Measurements from ENCODE around the gene DAAM2. TPM values are rescaled to one million over a fixed set of nuclear protein-coding genes. Genes with fewer than 3 reads are reported as not detected.

Gene DAAM2
- polyA plus RNA-seq, 3 donors, result not detected

- H3K79me2 ChIP-seq (ENCODE audit: insufficient read depth, low read length), result no peaks in the 10 kb centered on the region
- Mint-ChIP-seq H3K27ac (no peak overlapping the region), H3K4me3 (no peak overlapping the region), H3K4me1 (no peaks in the 10 kb centered on the region), H3K27me3 (ENCODE audit: low read depth in 3 of 3) (peaks cover 3 to 7% (median 3%) of the 10 kb centered on the region in 3 donors), H3K9me3 (no peaks in the 10 kb centered on the region), H3K36me3 (no peaks in the 10 kb centered on the region)
- H3K9ac ChIP-seq (ENCODE audit: insufficient read depth, low read length, poor library complexity, severe bottlenecking), result no peak overlapping the region
- H3K9me3 ChIP-seq (replicated peaks in 1 of 2; ENCODE audit: control insufficient read depth in 1 of 2, insufficient read depth in 1 of 2, low read length in 2 of 2), result no peaks in the 10 kb centered on the region
- no peaks in the 10 kb centered on the region for H4K20me1 ChIP-seq (ENCODE audit: insufficient read depth, low read length)
- no peak overlapping the region for H3K4me3 ChIP-seq (replicated peaks in 1 of 3; ENCODE audit: low read depth in 2 of 3, low read length in 3 of 3)
- DNase-seq, result no peak
- H3K36me3 ChIP-seq (replicated peaks in 1 of 2; ENCODE audit: control insufficient read depth in 1 of 2, insufficient read depth in 2 of 2, low read length in 2 of 2), result no peaks in the 10 kb centered on the region
- H3K27me3 ChIP-seq (ENCODE audit: control insufficient read depth in 2 of 2, insufficient read depth in 2 of 2, low read length in 2 of 2), result no peaks in the 10 kb centered on the region
- intact Hi-C loops (cut with micrococcal nuclease), result no loop called here
- no peak overlapping the region for H2AFZ ChIP-seq (ENCODE audit: insufficient read depth, low read depth, low read length, poor library complexity, severe bottlenecking)
- H3K27ac ChIP-seq (ENCODE audit: low read depth in 1 of 2, low read length in 2 of 2), result no peak overlapping the region
- TF ChIP-seq CTCF (IDR thresholded peaks at IDR 0.05), result no peak
- 97% methylated on average over 3 of the region's 5 CpGs for WGBS (ENCODE audit: insufficient coverage)
- H3K4me2 ChIP-seq (replicated peaks; ENCODE audit: extremely low read depth, low read length, poor library complexity, severe bottlenecking), result no peak overlapping the region
- no peaks in the 10 kb centered on the region for H3K4me1 ChIP-seq (ENCODE audit: control insufficient read depth in 1 of 2, insufficient read depth in 2 of 2, low read length in 2 of 2)
Observed at GRCh38 chr6:39804466-39805065, 12.4 kb downstream of the DAAM2 start.

GRCh38 chr6:39806278-39806677 is 14.1 kb downstream of the DAAM2 start:
- H3K4me2 ChIP-seq (replicated peaks; ENCODE audit: extremely low read depth, low read length, poor library complexity, severe bottlenecking), result no peak overlapping the region
- no peaks in the 10 kb centered on the region for H3K4me1 Mint-ChIP-seq
- H3K4me3 Mint-ChIP-seq, result no peak overlapping the region
- intact Hi-C loops (cut with micrococcal nuclease), result no loop called here
- no peak overlapping the region for H3K27ac Mint-ChIP-seq
- peaks cover 3 to 9% (median 5%) of the 10 kb centered on the region in 3 donors for H3K27me3 Mint-ChIP-seq (ENCODE audit: low read depth in 3 of 3)
- no peaks in the 10 kb centered on the region for H3K9me3 Mint-ChIP-seq
- H4K20me1 ChIP-seq (ENCODE audit: insufficient read depth, low read length), result no peaks in the 10 kb centered on the region
- WGBS (ENCODE audit: insufficient coverage), result no CpG with 5 or more reads among the region's 1 CpG
- H3K27me3 ChIP-seq (ENCODE audit: control insufficient read depth in 2 of 2, insufficient read depth in 2 of 2, low read length in 2 of 2), result no peaks in the 10 kb centered on the region
- no peak overlapping the region for H3K27ac ChIP-seq (ENCODE audit: low read depth in 1 of 2, low read length in 2 of 2)
- no peak for TF ChIP-seq CTCF (IDR thresholded peaks at IDR 0.05)
- no peaks in the 10 kb centered on the region for H3K9me3 ChIP-seq (replicated peaks in 1 of 2; ENCODE audit: control insufficient read depth in 1 of 2, insufficient read depth in 1 of 2, low read length in 2 of 2)
- H3K36me3 ChIP-seq (replicated peaks in 1 of 2; ENCODE audit: control insufficient read depth in 1 of 2, insufficient read depth in 2 of 2, low read length in 2 of 2), result no peaks in the 10 kb centered on the region
- no peak for DNase-seq
- no peaks in the 10 kb centered on the region for H3K79me2 ChIP-seq (ENCODE audit: insufficient read depth, low read length)
- H3K36me3 Mint-ChIP-seq, result no peaks in the 10 kb centered on the region
- no peak overlapping the region for H2AFZ ChIP-seq (ENCODE audit: insufficient read depth, low read depth, low read length, poor library complexity, severe bottlenecking)
- H3K9ac ChIP-seq (ENCODE audit: insufficient read depth, low read length, poor library complexity, severe bottlenecking), result no peak overlapping the region
- no peaks in the 10 kb centered on the region for H3K4me1 ChIP-seq (ENCODE audit: control insufficient read depth in 1 of 2, insufficient read depth in 2 of 2, low read length in 2 of 2)
- H3K4me3 ChIP-seq (replicated peaks in 1 of 3; ENCODE audit: low read depth in 2 of 3, low read length in 3 of 3), result no peak overlapping the region

All from CD14-positive monocyte (primary cell).